Adrenal gland (tissue), 5 donors: Measurements from ENCODE around the gene PKD2L1.

Experiments used
- POLR2A ChIP-seq, 2 donors: fragments of 450-650 bp; IDR thresholded peaks; one replicate each; pipeline ENCODE4 v1.6.1; 2017; ENCODE audit warnings: antibody characterized with exemption in 2 of 2, mild to moderate bottlenecking in 2 of 2, moderate library complexity in 1 of 2
- TF ChIP-seq, protein P1 (sequence below), 6 experiments: fragments of 450-650 bp in 4 of 6; fragments of 200-600 bp in 2 of 6; sonication (generic) in 1 of 6; IDR thresholded peaks; 1 replicate in 5 of 6; 2 replicates in 1 of 6; pipeline versions ENCODE4 v1.5.1 to v1.8.0; 2016 to 2021; ENCODE audit warnings: antibody characterized with exemption in 6 of 6, mild to moderate bottlenecking in 2 of 6, moderate library complexity in 1 of 6
- donor health status: DM: no; HTN: no; CAD: no.

DNA sequence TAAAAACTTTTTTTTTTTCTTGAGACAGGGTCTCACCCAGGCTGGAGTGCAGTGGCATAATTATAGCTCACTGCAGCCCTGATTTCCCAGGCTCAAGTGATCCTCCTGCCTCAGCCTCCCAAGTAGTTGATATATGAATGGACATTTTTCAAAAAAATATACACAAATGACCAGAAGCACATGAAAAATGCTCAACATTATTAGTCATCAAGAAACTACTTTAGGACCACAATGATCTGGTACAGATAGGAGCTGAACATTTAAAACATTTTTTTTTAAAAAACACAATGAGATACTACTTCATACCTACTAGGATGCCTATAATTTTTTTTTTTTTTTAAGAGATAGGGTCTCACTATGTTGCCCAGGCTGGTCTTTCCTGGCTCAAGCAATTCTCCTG is 38.7 kb upstream of the PKD2L1 start:
- TF ChIP-seq, protein P1, sequence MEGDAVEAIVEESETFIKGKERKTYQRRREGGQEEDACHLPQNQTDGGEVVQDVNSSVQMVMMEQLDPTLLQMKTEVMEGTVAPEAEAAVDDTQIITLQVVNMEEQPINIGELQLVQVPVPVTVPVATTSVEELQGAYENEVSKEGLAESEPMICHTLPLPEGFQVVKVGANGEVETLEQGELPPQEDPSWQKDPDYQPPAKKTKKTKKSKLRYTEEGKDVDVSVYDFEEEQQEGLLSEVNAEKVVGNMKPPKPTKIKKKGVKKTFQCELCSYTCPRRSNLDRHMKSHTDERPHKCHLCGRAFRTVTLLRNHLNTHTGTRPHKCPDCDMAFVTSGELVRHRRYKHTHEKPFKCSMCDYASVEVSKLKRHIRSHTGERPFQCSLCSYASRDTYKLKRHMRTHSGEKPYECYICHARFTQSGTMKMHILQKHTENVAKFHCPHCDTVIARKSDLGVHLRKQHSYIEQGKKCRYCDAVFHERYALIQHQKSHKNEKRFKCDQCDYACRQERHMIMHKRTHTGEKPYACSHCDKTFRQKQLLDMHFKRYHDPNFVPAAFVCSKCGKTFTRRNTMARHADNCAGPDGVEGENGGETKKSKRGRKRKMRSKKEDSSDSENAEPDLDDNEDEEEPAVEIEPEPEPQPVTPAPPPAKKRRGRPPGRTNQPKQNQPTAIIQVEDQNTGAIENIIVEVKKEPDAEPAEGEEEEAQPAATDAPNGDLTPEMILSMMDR (IDR thresholded peaks at IDR 0.05): no peak
- no peak for TF ChIP-seq POLR2A (IDR thresholded peaks at IDR 0.05)
